Right hindlimb (tissue), 1 donor: ENCODE data around the gene HIVEP3.
A peak's percentile ranks its signal among the peaks of the same experiment; 100 is the strongest.

Experiments
- DNase-seq: peaks from one replicate; pipeline ENCODE4 v3.0.0-alpha.2; 2018

Gene HIVEP3

DNA sequence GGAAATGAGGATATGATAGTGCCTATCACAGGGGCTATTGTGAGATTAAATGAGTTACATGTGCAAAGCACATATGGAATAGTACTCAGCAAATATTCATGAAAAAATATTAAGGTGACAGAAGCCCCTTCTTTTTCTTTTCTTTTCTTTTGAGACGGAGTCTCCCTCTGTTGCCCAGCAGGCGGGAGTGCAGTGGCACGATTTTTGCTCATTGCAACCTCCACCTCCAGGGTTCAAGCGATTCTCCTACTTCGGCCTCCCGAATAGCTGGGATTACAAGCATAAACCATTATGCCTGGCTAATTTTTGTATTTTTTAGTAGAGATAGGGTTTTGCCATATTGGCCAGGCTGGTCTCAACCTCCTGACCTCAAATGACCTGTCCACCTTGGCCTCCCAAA, 139.4 kb downstream of the HIVEP3 start:
- no peak for DNase-seq

- no peak for DNase-seq
Observed at GRCh38 chr1:41777695-41778094, 141.0 kb downstream of the HIVEP3 start.

DNA sequence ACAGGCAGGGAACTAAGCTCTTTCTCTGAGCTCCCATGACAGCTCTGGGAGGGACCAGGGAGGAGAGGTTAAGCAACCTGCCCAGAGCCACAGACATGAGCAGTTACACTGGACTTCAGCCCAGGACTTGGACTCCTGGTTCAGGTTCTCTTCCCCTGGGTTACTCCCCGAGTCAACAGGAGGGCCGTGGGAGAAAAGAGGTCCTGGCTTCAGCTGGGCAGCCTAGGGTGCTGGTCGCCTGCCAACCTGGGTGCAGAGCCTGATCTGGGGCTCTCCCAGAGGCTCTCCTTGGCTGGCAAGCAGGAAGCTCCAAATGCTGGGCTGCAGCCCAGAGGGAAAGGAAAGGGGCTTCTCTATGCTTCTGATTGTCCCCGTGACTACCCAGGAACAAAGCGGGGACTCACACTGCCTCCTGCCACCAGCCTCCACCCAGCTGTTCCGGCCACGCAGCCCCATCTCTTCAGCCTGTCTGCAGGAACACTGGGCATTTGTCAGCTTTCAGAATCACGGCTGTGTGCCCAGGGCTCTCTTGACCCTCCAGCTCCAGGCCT, 141.8 kb downstream of the HIVEP3 start:
- peak; percentile 32 for DNase-seq

GRCh38 chr1:41775956-41776585, 142.7 kb downstream of the HIVEP3 start:
- DNase-seq: no peak

DNA sequence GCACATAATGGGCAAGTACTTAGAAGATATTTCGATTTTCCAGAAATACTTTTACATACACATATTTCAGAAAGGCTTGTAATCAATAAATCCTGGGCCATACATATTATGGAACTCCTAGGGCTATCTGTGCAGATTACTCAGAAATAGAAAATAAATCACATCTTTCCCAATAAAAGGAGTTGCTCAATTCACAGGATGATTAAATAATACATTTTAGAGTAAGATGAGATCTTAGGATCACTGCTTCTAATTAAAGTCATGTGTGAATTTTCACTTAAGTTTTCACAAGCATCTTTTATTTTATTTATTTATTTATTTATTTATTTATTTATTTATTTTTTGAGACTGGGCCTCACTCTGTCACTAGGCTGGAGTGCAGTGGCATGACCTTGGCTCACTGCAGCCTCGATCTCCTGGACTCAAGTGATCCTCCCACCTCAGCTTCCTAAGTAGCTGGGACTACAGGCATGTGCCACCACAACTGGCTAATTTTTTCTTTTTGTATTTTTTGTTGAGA, 144.2 kb downstream of the HIVEP3 start:
- no peak for DNase-seq

- no peak for DNase-seq
Observed at GRCh38 chr1:41773842-41774241, 144.9 kb downstream of the HIVEP3 start.

GRCh38 chr1:41773144-41773591, 145.6 kb downstream of the HIVEP3 start:
- no peak for DNase-seq

DNA sequence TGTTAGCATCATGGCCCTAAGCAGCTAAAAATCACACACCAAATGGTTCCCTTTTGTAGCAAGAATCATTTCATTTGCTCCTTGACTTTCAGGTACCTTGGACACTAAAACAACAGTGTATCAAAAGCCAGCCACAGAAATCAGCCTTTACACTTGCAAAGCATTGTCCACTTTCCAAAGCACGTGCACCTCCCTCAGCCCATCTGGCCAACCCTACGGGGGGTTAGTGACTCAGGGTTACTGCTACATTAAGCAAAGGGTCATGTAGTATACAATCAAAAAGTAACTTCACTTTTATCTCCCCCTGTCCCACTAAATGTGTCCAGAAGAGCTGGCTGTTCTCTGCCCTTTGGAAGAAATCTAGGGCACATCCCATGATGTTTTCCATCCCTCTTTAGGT, 149.7 kb downstream of the HIVEP3 start:
- DNase-seq: peak; percentile 5

DNA sequence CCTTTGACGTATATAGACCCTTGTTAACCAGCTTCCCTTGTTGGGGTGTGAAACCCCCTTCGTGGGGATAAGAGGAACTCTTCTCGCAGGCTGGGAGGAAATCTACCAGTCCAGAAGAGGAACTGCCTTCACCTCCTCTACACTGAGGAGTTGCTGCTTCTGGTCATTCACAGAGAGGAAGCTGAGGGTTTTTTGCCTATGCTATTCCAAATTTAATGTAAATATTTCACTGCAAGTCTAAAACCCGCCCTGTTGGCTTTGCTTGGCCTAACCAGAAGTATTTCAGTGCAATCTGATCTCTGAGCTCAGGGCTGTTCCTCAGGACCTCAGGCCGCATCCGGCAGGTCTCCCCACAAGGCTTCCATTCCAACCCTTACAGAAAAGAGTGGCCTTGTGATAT, 150.1 kb downstream of the HIVEP3 start:
- peak; percentile 38 for DNase-seq

DNA sequence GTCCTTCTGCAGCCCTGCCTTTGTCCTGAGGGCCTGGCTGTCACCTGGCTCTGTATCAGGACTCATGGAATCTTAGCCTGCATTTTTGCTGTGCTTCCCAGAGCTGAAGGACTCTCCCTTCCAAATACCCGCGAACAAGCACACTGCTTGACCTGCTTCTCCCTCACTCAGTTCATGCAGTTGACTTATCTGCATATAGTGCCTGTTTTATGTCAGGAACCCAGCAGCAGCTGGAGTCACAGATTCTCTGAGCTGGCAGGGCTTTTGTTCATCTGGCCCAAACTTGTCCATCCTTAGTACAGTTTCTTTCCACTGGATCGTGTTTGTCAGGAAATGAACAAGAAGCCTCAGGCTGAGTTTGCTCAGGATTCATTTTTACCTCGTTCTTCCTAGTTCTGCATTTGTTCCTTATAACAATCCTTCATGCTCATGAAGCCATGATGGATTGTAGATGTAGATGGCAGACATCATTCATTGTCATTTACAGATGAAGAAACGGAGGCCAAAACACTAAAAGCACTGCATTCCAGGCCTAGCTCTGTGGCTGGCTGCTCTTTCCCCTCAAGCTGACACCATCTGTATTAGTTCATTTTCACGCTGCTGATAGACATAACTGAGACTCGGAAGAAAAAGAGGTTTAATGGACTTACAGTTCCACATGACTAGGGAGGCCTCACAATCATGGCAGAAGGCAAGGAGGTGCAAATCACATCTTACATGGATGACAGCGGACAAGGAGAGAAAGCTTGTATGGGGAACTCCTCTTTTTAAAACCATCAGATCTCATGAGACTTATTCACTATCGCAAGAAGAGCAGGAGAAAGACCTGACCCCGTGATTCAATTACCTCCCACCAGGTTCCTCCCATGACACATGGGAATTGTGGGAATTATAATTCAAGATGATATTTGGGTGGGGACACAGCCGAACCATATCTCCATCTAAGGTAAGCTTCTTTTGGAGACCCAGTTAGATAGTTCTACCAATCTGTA, 150.9 kb downstream of the HIVEP3 start:
- DNase-seq: no peak

GRCh38 chr1:41766546-41766945, 152.2 kb downstream of the HIVEP3 start:
- DNase-seq: peak; percentile 4

- DNase-seq: no peak
Observed at GRCh38 chr1:41766041-41766440, 152.7 kb downstream of the HIVEP3 start.

GRCh38 chr1:41765152-41765551, 153.6 kb downstream of the HIVEP3 start:
- DNase-seq: no peak

DNA sequence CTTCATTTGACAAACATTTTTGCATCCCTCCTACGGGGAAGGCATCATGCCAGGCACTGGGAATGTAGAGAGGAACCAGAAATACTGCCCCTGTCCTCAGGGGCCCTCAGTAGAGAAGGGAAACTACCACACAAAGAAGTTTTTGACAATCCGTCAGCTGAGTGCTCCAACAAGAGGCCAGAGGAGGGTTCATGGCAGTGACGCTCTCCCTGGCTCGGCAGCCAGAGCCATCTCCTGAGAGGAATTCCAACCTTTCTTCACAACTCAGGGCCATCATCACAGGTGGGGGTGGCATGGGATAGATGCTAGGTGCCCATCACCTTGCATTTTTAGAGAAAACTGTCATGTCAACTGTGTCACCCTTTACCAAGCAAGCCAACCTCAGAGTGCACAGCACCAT, 154.1 kb downstream of the HIVEP3 start:
- DNase-seq: no peak

DNA sequence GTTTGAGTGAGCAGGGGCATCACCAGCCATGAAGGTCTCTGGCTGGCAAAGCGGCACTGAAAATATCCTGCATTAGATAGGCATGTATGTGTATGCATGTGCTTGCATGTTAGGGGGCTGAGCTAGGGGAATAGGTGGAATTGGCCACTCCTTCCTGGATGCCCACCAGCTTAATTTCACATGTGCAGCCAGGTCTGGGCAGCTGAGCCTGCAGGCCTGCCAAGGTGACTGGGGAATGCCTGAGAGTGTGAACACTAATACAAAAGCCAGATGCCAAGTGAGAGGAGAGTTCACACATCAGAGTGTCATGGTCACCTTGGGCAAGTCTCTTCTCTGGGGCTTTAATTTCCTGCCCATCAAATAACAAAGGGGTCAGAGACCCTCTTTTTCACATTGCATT, 155.9 kb downstream of the HIVEP3 start:
- DNase-seq: no peak

- no peak for DNase-seq
Observed at GRCh38 chr1:41762251-41762650, 156.5 kb downstream of the HIVEP3 start.

DNA sequence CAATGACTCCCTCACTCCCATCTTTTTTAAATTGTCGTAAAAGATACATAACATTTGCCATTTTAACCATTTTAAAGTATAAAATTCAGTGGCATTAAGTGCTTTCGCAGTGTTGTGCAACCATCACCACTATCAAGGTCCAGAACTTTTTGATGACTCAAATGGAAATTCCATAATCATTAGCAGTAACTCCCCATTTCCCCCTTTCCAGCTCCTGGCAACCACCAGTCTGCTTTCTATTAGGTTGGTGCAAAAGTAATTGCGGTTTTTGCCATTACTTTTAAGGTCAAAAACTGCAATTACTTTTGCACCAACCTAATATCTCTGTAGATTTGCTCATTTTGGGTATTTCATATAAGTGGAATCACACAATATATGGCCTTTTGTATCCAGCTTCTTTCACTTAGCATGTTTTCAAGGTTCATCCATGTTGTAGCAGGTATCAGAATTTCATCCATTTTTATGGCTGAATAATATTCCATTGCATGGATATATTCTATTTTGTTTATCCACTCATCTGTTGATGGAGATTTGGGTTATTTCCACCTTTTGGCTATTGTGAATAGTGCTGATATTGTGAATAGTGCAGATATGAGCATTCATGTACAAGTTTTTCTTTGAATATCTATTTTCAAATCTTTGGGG, 159.7 kb downstream of the HIVEP3 start:
- no peak for DNase-seq

DNA sequence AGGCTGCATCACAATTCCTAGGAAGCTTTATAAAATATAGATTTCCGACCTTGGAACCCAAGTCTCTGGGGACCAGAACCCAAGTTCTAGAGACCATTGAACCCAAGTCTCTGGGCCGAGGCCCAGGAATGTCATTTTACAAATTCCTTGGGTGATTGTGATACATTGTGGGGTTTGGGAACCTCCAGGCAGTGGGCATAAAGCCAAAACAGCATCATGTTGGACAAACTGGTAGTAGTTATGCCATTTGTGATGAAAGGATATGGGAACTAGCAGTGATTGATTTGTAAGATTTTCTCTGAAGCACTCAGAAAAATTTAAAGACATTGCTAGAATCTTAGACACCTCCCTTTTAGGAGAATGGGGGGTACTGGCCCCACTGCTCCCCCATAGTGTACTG, 160.2 kb downstream of the HIVEP3 start:
- DNase-seq: no peak

DNA sequence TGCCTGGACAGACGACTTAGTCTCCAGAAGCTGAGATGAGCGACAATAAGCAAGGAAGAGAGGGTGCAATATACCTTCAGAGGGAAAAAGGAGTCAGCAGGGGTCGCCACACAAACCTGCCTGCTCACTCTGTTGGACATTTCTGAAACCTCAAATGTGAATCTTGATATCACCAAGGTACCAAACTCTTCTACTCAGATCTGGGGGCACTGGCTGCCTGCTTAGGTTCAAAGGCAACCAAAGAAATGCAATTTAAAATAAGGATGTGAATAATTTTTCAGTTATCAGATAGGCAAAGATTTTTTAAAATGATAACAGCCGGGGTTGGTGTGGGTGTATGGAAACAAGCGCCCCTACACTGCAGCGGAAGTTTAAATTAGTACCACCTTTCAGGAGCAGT, 164.2 kb downstream of the HIVEP3 start:
- DNase-seq: no peak

GRCh38 chr1:41752514-41753170, 166.1 kb downstream of the HIVEP3 start:
- DNase-seq: no peak

DNA sequence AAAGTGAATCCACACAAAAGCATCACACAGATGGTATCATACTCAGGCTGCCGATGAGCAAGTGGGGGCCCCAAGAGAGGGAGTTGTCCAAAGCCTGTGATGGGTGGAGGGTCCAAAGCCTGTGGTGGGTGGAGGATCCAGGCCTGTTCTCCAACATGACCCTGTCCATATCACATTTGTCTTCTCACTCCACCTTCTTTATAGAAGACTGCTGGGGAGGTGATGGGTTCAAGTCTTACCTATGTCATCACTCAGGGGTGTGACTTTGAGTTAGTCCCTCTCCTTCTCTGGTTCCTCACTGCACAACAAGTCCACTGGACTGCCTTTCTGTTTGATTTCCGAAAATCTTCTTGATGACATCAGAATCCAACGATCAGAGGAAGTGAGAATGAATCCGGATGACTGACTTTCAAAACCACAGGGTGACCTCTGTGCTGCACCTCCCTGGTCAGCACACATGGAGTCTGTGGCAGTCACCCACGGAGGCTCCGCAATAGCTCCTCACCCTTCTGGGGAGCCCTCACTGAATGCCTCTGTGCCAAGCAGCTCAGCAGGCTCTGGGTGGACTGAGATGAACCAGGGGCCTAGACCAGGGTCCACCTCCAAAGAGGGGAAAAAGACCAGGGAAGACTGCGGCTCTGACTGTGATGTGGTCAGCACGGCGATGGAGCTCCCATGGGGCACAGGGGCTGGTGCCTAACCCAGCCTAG, 166.8 kb downstream of the HIVEP3 start:
- DNase-seq: no peak
